K562 (cell line): ENCODE measurements around the gene GNA14. TPM values are rescaled to one million over a fixed set of nuclear protein-coding genes. Genes with fewer than 3 reads are reported as not detected.

Source experiments
- ATAC-seq: fragments of 200-7000 bp; cut with Tn5 transposase; 3 replicates; pipeline ENCODE4 v1.9.1; 2020; ENCODE audit warnings: moderate library complexity
- BruUV-seq: library from RNA; stranded (reverse); fragments of 400-500 nt; replicated peaks from 2 replicates; lab custom pipeline; 2021; lab: Mats Ljungman, UMichigan
- CTCF ChIA-PET: fragments of 300-600 bp; formaldehyde crosslinking; extraction: SDS; loops from one replicate; lab custom pipeline; 2021; ENCODE audit warnings: low intra/inter-chr PET ratio; lab: Yijun Ruan, JAX
- POLR2A ChIA-PET: fragments of 300-600, 350-650 bp; sonication (Branson Sonifier 250); formaldehyde crosslinking; extraction: SDS; loops from one replicate; lab custom pipeline; 2021; ENCODE audit warnings: antibody characterized with exemption, inconsistent platforms; lab: Yijun Ruan, JAX
- DNase-seq, 4 experiments: peaks; one replicate each; pipeline versions ENCODE4 v3.0.0 to v3.0.0-alpha.2; 2011 to 2018; ENCODE audit warnings: low spot score in 3 of 4, mixed read lengths in 3 of 4; ENCODE audit errors: extremely low read depth in 1 of 4
- FAIRE-seq: peaks from 2 replicates; lab custom pipeline; 2011; peaks lifted over from hg19 to GRCh38; lab: Jason Lieb, UNC
- H2AFZ ChIP-seq: 2 replicates; pipeline ENCODE4 v1.6.0; 2011; ENCODE audit warnings: low read depth, low read length, control low read depth, inconsistent platforms
- H3K27ac ChIP-seq: fragments of 200-600 bp; 3 replicates; pipeline ENCODE4 v1.8.0; 2011; ENCODE audit warnings: low read depth, mild to moderate bottlenecking, control low read depth, inconsistent platforms, low read length, moderate library complexity, mixed read lengths; ENCODE audit errors: extremely low read depth
- H3K27me3 ChIP-seq, 2 experiments: fragments of 300-600 bp in 1 of 2; 2 replicates in 1 of 2; 3 replicates in 1 of 2; pipeline versions ENCODE4 v1.6.0 to v1.8.0; 2011; ENCODE audit warnings: inconsistent platforms in 2 of 2, low read length in 2 of 2, mild to moderate bottlenecking in 1 of 2, mixed read lengths in 1 of 2, moderate library complexity in 1 of 2; ENCODE audit not compliant: control insufficient read depth in 2 of 2, insufficient read depth in 2 of 2
- H3K36me3 ChIP-seq: fragments of 300-600 bp; 3 replicates; pipeline ENCODE4 v1.8.0; 2011; ENCODE audit warnings: mild to moderate bottlenecking, low read length, inconsistent platforms; ENCODE audit not compliant: control insufficient read depth, insufficient read depth
- H3K4me1 ChIP-seq, 2 experiments: fragments of 200-600 bp in 1 of 2; replicated peaks in 1 of 2; 2 replicates in 1 of 2; 3 replicates in 1 of 2; pipeline versions ENCODE4 v1.5.1 to v1.8.0; 2011; ENCODE audit warnings: inconsistent platforms in 2 of 2, low read length in 2 of 2, mild to moderate bottlenecking in 1 of 2, mixed read lengths in 1 of 2, moderate library complexity in 1 of 2; ENCODE audit not compliant: control insufficient read depth in 2 of 2, insufficient read depth in 2 of 2
- H3K4me2 ChIP-seq: 2 replicates; pipeline ENCODE4 v1.6.1; 2011; ENCODE audit warnings: low read length, control low read depth, inconsistent platforms, mixed read lengths; ENCODE audit not compliant: insufficient read depth
- H3K4me3 ChIP-seq: fragments of 200-600 bp; sonication (generic), shearing (Covaris generic); 2 replicates; pipeline ENCODE4 v1.5.1; 2016; ENCODE audit warnings: control low read depth, inconsistent platforms
- H3K79me2 ChIP-seq: fragments of 200-600 bp; 3 replicates; pipeline ENCODE4 v1.8.0; 2011; ENCODE audit warnings: low read length, inconsistent platforms; ENCODE audit not compliant: control insufficient read depth, insufficient read depth
- H3K9ac ChIP-seq, 2 experiments: 2 replicates each; pipeline versions ENCODE4 v1.6.0 to v1.6.1; 2011; ENCODE audit warnings: low read depth in 2 of 2, low read length in 2 of 2, control low read depth in 1 of 2, inconsistent platforms in 1 of 2, mild to moderate bottlenecking in 1 of 2, mixed read lengths in 1 of 2; ENCODE audit not compliant: insufficient read depth in 1 of 2
- H3K9me1 ChIP-seq: one replicate; pipeline ENCODE4 v1.6.0; 2011; ENCODE audit warnings: inconsistent platforms, mild to moderate bottlenecking, low read length, moderate library complexity; ENCODE audit not compliant: control insufficient read depth, insufficient read depth
- H3K9me3 ChIP-seq: replicated peaks from 2 replicates; pipeline ENCODE4 v1.5.1; 2011; ENCODE audit warnings: low read depth, low read length, inconsistent platforms; ENCODE audit not compliant: control insufficient read depth, insufficient read depth
- H4K20me1 ChIP-seq: replicated peaks from 2 replicates; pipeline ENCODE4 v1.6.1; 2011; ENCODE audit warnings: low read length, inconsistent platforms, mixed read lengths; ENCODE audit not compliant: control insufficient read depth, insufficient read depth
- ELK3 ChIP-seq: fragments of 450-650 bp; formaldehyde crosslinking; IDR thresholded peaks from 2 replicates; pipeline ENCODE4 v1.4.0; 2020; ENCODE audit warnings: mild to moderate bottlenecking
- ETV1 ChIP-seq: fragments of 450-650 bp; conservative IDR thresholded peaks from 2 replicates; pipeline ENCODE4 v1.6.1; 2016; ENCODE audit warnings: missing genetic modification characterization, control low read depth, low read depth, missing compliant biosample characterization
- HNRNPK ChIP-seq: fragments of 200-400 bp; formaldehyde crosslinking; IDR thresholded peaks from one replicate; pipeline ENCODE4 v1.6.1; 2018; ENCODE audit warnings: mild to moderate bottlenecking, low read depth, low read length; ENCODE audit not compliant: poor library complexity, severe bottlenecking
- LEF1 ChIP-seq: fragments of 450-650 bp; IDR thresholded peaks from 2 replicates; pipeline ENCODE4 v1.6.1; 2016; ENCODE audit warnings: mild to moderate bottlenecking
- MAZ ChIP-seq, 2 experiments: fragments of 450-650 bp in 1 of 2; sonication (generic) in 1 of 2; formaldehyde crosslinking; IDR thresholded peaks in 1 of 2; conservative IDR thresholded peaks in 1 of 2; 2 replicates each; pipeline versions ENCODE4 v1.4.0 to v1.5.0; 2020; ENCODE audit warnings: mild to moderate bottlenecking in 1 of 2, missing genetic modification reagents in 1 of 2
- PKNOX1 ChIP-seq: fragments of 450-650 bp; IDR thresholded peaks from 2 replicates; pipeline ENCODE4 v1.6.1; 2016
- RAD21 ChIP-seq, 2 experiments: fragments of 250-450 bp in 1 of 2; fragments of 450-650 bp in 1 of 2; sonication (Bioruptor Pico) in 1 of 2; formaldehyde crosslinking in 1 of 2; IDR thresholded peaks in 1 of 2; conservative IDR thresholded peaks in 1 of 2; 2 replicates each; pipeline versions ENCODE4 v1.4.0 to v1.8.0; 2020 to 2022; ENCODE audit warnings: mild to moderate bottlenecking in 2 of 2, moderate library complexity in 1 of 2
- RBFOX2 ChIP-seq: fragments of 200-400 bp; formaldehyde crosslinking; IDR thresholded peaks from 2 replicates; pipeline ENCODE4 v1.6.1; 2017; ENCODE audit warnings: low read depth, mild to moderate bottlenecking, low read length, moderate library complexity
- ZNF232 ChIP-seq: sonication (generic); formaldehyde crosslinking; IDR thresholded peaks from 2 replicates; pipeline ENCODE4 v1.8.0; 2022; ENCODE audit warnings: mild to moderate bottlenecking, missing genetic modification reagents
- ZNF436 ChIP-seq: fragments of 250-450, 450-650 bp; sonication (Bioruptor Pico); formaldehyde crosslinking; IDR thresholded peaks from 2 replicates; pipeline ENCODE4 v1.7.0; 2020; ENCODE audit warnings: mild to moderate bottlenecking
- ZNF655 ChIP-seq: fragments of 250-450 bp; sonication (Bioruptor Pico); IDR thresholded peaks from 2 replicates; pipeline ENCODE4 v1.5.0; 2021
- WGBS: fragments of 100-300 bp; shearing (Covaris generic); methylation state at CpG from one replicate; pipeline ENCODE4 v1.1.6; 2016; ENCODE audit warnings: low coverage, mixed read lengths; ENCODE audit not compliant: insufficient coverage; ENCODE audit errors: missing lambda C conversion rate; 5-methylcytosine and 5-hydroxymethylcytosine counted together
- in situ Hi-C: fragments of 300-500 bp; cut with MboI; formaldehyde crosslinking; loops from 4 replicates; pipeline ENCODE4 v1.15.0; 2018; ENCODE audit warnings: inconsistent platforms, mixed read lengths
- intact Hi-C: fragments of 100-400 bp; cut with micrococcal nuclease; formaldehyde crosslinking; loops from 2 replicates; pipeline ENCODE4 v1.14.2; 2022
- polyA plus RNA-seq, 8 experiments: library from polyadenylated mRNA; depleted of rRNA in 4 of 8; stranded (reverse) in 5 of 8; unstranded in 3 of 8; fragments of >200 nt; fragmentation: Nextera tagmentation in 2 of 8; fragmentation: Illumina TruSeq in 1 of 8; extraction: Ambion mirVana in 2 of 8; extraction: Trizol in 1 of 8; gene quantifications; 2 replicates each; pipeline versions ENCODE4 v1.2.1 to v1.2.3, GENCODE V29; 2011 to 2014; ENCODE audit warnings: inconsistent platforms in 1 of 8, missing spikeins in 1 of 8
- total RNA-seq, 7 experiments: library from RNA; depleted of rRNA in 6 of 7; stranded (reverse); fragments of >200 nt in 6 of 7; fragmentation: Illumina TruSeq in 2 of 7; extraction: Trizol in 2 of 7; gene quantifications; 2 replicates each; pipeline versions ENCODE4 v1.2.1 to v1.2.3, GENCODE V29; 2011 to 2021; ENCODE audit warnings: low replicate concordance in 1 of 7

GNA14 gene
- total and polyA plus RNA-seq, 9 of the 15 experiments (the other 6 are each of a cell fraction or from before 2014, with no cell fraction given), result 0.03 to 0.11 (median 0.03) TPM; not detected in 6

- intact Hi-C loops (loop anchor here (5.0 to 10.0 kb wide), 3 partner anchors 192 to 667 kb away; partner anchors contain the start of gene GNA14), in situ Hi-C loops (no loop called here)
- no peaks in the 10 kb centered on the region for H4K20me1 ChIP-seq
- CTCF ChIA-PET, result no interaction called here
- DNase-seq, result peak in 3 of 4 experiments; percentile 9 to 19 (median 18)
- no peaks in the 10 kb centered on the region; a peak in 1 of 5 replicates for H3K4me1 ChIP-seq
- FAIRE-seq, result no peak
- POLR2A ChIA-PET, result no interaction called here
- H3K27me3 ChIP-seq, result peaks cover 0 to 10% of the 10 kb centered on the region in 2 experiments; a peak in 3 of 5 replicates
- H3K9me1 ChIP-seq, result no peaks in the 10 kb centered on the region
- H2AFZ ChIP-seq, result no peak overlapping the region
- ATAC-seq, result peak; percentile 62; the same call in 2 of the 3 replicates
- no peak overlapping the region for H3K27ac ChIP-seq
- no TSS peak for BruUV-seq
- H3K9me3 ChIP-seq, result no peaks in the 10 kb centered on the region
- H3K36me3 ChIP-seq, result no peaks in the 10 kb centered on the region
- H3K9ac ChIP-seq, result no peak overlapping the region
- no peak overlapping the region for H3K4me3 ChIP-seq
- 6% methylated on average over 8 of the region's 8 CpGs for WGBS
- H3K79me2 ChIP-seq, result no peaks in the 10 kb centered on the region
- no peak overlapping the region for H3K4me2 ChIP-seq
- TF ChIP-seq RAD21 (CRISPR knock-in tag; conservative IDR thresholded peaks at IDR 0.05 in 1 of 2, IDR thresholded peaks at IDR 0.05 in 1 of 2), result peak in 1 of 2 experiments; percentile 9; a peak in 1 of 4 replicates
- TF ChIP-seq ZNF655, result no peak
- TF ChIP-seq RBFOX2, result no peak
- TF ChIP-seq ELK3 (CRISPR knock-in tag), result no peak
- TF ChIP-seq PKNOX1, result 0 out of 2 replicates have a peak, but pooled peaks have one; percentile 9
- no peak for TF ChIP-seq LEF1
- TF ChIP-seq ZNF436 (CRISPR knock-in tag), result no peak
- no peak for TF ChIP-seq MAZ (CRISPR knock-in tag; conservative IDR thresholded peaks at IDR 0.05 in 1 of 2, IDR thresholded peaks at IDR 0.05 in 1 of 2)
- no peak for TF ChIP-seq ZNF232 (CRISPR knock-in tag)
- no peak for TF ChIP-seq ETV1
- TF ChIP-seq HNRNPK, result no peak
Measured at GRCh38 chr9:77455312-77455927, 192.7 kb downstream of the GNA14 start.
